Esophagus squamous epithelium (tissue), 5 donors: ENCODE data around the gene BMX. TPM values are rescaled to one million over a fixed set of nuclear protein-coding genes. Genes with fewer than 3 reads are reported as not detected.

ENCODE experiments used
- DNase-seq: peaks from one replicate; lab custom pipeline; 2025; lab: John Stamatoyannopoulos, UW
- H3K27ac ChIP-seq, 4 donors: fragments of 200-600 bp; sonication (generic); one replicate each; pipeline ENCODE4 v1.5.1; 2016 to 2019; ENCODE audit warnings: mild to moderate bottlenecking in 1 of 4
- H3K27me3 ChIP-seq, 4 donors: fragments of 200-600 bp; sonication (generic); 1 replicate in 3 of 4; 2 replicates in 1 of 4; pipeline versions ENCODE4 v1.5.1 to v1.6.0; 2017 to 2021; ENCODE audit warnings: antibody characterized with exemption in 1 of 4
- H3K36me3 ChIP-seq, 3 donors: fragments of 200-600 bp; sonication (generic); one replicate each; pipeline ENCODE4 v1.5.1; 2016 to 2019
- H3K4me1 ChIP-seq, 3 donors: fragments of 200-600 bp; sonication (generic); one replicate each; pipeline ENCODE4 v1.5.1; 2017 to 2019
- H3K4me3 ChIP-seq, 4 donors: fragments of 200-600 bp; sonication (generic); 1 replicate in 3 of 4; 2 replicates in 1 of 4; pipeline ENCODE4 v1.5.1; 2016 to 2019; ENCODE audit warnings: mild to moderate bottlenecking in 2 of 4, moderate library complexity in 1 of 4
- H3K9me3 ChIP-seq, 3 donors: fragments of 200-600 bp; sonication (generic); one replicate each; pipeline ENCODE4 v1.5.1; 2016 to 2019
- POLR2A ChIP-seq, 4 donors: fragments of 450-650 bp; IDR thresholded peaks; one replicate each; pipeline ENCODE4 v1.6.1; 2017; ENCODE audit warnings: antibody characterized with exemption in 4 of 4, mild to moderate bottlenecking in 4 of 4, moderate library complexity in 3 of 4
- WGBS, 2 donors: methylation state at CpG; one replicate each; pipeline ENCODE4 v1.1.5; 2018; 5-methylcytosine and 5-hydroxymethylcytosine counted together
- intact Hi-C: fragments of 100-400 bp; cut with DNase I; formaldehyde crosslinking; loops from one replicate; pipeline ENCODE4 v1.15.0; 2022
- total RNA-seq, 4 donors: library from RNA; depleted of rRNA; stranded (reverse); fragments of >200 nt; gene quantifications; one replicate each; pipeline ENCODE4 v1.1.0, GENCODE V29; 2016
- TF ChIP-seq, protein P1 (sequence below), 6 experiments: fragments of 450-650 bp in 4 of 6; fragments of 200-600 bp in 2 of 6; sonication (generic) in 2 of 6; IDR thresholded peaks; one replicate each; pipeline ENCODE4 v1.5.1; 2016 to 2019; ENCODE audit warnings: antibody characterized with exemption in 6 of 6, mild to moderate bottlenecking in 4 of 6, moderate library complexity in 4 of 6
- donor health status: DM: yes; HTN: yes; CAD: no.

The BMX gene
- total RNA-seq, 4 donors from 2014 or later, result 0.79 to 2.5 (median 1.2) TPM; not detected in 1

DNA sequence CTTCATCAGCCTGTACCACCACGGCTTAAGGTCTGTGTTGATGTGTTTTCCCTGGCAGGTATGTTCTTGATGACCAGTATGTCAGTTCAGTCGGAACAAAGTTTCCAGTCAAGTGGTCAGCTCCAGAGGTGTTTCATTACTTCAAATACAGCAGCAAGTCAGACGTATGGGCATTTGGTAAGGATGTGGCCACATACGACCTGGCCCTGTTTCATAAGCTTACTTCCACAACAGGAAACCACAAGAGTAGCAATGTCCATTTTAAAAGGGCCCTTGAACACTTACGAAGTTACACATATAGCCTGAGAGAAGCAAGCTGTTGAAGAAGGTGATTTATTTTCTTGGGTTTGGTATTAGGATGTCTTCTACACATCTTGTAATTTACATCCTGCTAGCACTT lies 46.1 kb downstream of the BMX start:
- H3K4me1 ChIP-seq, result no peaks in the 10 kb centered on the region
- H3K36me3 ChIP-seq, result no peaks in the 10 kb centered on the region
- no peak for TF ChIP-seq POLR2A (IDR thresholded peaks at IDR 0.05)
- TF ChIP-seq, protein P1, sequence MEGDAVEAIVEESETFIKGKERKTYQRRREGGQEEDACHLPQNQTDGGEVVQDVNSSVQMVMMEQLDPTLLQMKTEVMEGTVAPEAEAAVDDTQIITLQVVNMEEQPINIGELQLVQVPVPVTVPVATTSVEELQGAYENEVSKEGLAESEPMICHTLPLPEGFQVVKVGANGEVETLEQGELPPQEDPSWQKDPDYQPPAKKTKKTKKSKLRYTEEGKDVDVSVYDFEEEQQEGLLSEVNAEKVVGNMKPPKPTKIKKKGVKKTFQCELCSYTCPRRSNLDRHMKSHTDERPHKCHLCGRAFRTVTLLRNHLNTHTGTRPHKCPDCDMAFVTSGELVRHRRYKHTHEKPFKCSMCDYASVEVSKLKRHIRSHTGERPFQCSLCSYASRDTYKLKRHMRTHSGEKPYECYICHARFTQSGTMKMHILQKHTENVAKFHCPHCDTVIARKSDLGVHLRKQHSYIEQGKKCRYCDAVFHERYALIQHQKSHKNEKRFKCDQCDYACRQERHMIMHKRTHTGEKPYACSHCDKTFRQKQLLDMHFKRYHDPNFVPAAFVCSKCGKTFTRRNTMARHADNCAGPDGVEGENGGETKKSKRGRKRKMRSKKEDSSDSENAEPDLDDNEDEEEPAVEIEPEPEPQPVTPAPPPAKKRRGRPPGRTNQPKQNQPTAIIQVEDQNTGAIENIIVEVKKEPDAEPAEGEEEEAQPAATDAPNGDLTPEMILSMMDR (IDR thresholded peaks at IDR 0.05), result no peak
- no peak overlapping the region for H3K4me3 ChIP-seq
- intact Hi-C loops, result no loop called here
- no peak overlapping the region for H3K27ac ChIP-seq
- H3K27me3 ChIP-seq, result peaks cover 0 to 4% (median 0%) of the 10 kb centered on the region in 4 donors
- no peaks in the 10 kb centered on the region for H3K9me3 ChIP-seq
- no peak for DNase-seq
- 64 to 71% methylated on average over 4 to 5 of the region's 5 CpGs for WGBS, 2 donors

DNA sequence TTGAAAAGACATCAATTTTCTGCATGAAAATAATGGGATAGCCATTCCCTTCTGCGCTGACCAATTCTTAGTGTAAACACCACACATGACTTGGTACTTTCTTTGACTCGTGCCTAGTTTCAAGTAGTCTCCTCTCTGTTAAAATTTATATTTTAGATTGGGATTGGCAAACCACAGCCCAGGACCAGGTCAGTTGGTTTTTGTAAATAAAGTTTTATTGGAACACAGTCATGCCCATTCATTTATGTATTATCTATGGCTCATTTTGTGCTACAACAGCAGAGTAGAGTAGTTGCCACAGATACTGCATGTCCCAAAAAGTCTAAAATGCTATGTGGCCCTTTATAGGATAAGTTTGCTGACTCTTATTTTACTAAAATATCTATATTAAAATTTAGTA lies 46.7 kb downstream of the BMX start:
- 71 to 83% methylated on average over 1 to 2 of the region's 2 CpGs for WGBS, 2 donors
- intact Hi-C loops, result no loop called here
- H3K4me3 ChIP-seq, result no peak overlapping the region

DNA sequence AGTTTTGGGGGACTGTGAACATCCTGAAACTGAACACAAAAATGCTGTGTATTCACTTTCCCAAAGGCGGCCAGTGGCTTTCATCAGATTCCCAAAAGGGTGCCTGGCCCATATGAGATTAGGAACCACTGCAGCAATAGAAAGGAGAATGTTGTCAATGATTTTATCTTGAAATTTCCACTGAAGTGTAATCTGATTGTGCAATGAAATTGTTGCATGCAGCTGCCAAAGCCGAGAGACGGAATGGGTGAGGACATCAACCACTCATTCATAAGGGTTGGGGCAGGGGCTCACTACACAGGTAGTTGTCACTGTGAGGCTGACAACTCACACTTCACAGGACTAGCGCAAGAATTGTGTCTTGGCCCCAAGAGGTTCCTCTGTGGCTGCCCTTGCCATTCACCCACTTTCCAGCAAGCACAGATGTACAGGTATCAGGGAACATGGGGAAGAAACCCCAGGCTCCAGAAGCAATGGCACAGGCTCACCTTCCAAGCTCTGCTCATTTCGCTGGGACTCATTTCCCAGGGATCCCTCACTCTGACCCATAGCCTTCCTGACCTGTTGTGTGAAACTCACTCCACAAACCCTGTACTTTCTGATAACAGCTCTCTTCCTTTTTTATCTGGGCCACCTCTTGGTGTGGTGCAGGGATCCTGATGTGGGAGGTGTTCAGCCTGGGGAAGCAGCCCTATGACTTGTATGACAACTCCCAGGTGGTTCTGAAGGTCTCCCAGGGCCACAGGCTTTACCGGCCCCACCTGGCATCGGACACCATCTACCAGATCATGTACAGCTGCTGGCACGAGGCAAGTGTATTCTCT lies 48.8 kb downstream of the BMX start:
- Histone ChIP-seq H3K9me3 (no peaks in the 10 kb centered on the region), H3K4me1 (no peaks in the 10 kb centered on the region), H3K27ac (no peak overlapping the region), H3K4me3 (no peak overlapping the region), H3K36me3 (no peaks in the 10 kb centered on the region), H3K27me3 (peaks cover 0 to 4% (median 0%) of the 10 kb centered on the region in 4 donors)
- intact Hi-C loops, result no loop called here
- 71 to 78% methylated on average over 4 to 5 of the region's 8 CpGs for WGBS, 2 donors
- TF ChIP-seq POLR2A (IDR thresholded peaks at IDR 0.05), result no peak
- TF ChIP-seq, protein P1 (IDR thresholded peaks at IDR 0.05), result no peak
- DNase-seq, result no peak

More for the DNA sequence above, 46.7 kb downstream of the BMX start:
- H3K27me3 ChIP-seq, result peaks cover 0 to 4% (median 0%) of the 10 kb centered on the region in 4 donors
- no peak for TF ChIP-seq POLR2A (IDR thresholded peaks at IDR 0.05)
- TF ChIP-seq, protein P1 (IDR thresholded peaks at IDR 0.05), result no peak
- no peaks in the 10 kb centered on the region for H3K4me1 ChIP-seq
- H3K27ac ChIP-seq, result no peak overlapping the region
- H3K36me3 ChIP-seq, result no peaks in the 10 kb centered on the region
- no peak for DNase-seq
- H3K9me3 ChIP-seq, result no peaks in the 10 kb centered on the region

DNA sequence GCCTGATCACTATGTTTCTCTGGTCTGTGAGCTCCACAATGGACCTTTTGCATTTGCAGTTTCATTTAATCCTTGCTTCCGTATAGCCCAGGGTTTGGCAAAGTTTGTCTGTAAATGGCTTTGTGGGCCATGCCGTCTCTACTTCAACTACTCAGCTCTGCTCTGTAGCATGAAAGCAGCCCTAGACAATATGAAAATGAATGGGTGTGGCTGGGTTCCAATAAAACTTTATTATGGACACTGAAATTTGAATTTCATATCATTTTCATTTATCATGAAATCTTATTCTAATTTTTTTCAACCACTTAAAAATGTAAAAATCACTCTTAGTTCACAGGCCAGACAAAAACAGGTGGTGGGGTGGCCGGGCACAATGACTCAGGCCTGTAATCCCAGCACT lies 58.6 kb downstream of the BMX start:
- TF ChIP-seq, protein P1 (IDR thresholded peaks at IDR 0.05), result no peak
- TF ChIP-seq POLR2A (IDR thresholded peaks at IDR 0.05), result no peak
- intact Hi-C loops, result no loop called here
- H3K27ac ChIP-seq, result no peak overlapping the region
- no peak overlapping the region for H3K4me3 ChIP-seq
- H3K9me3 ChIP-seq, result no peaks in the 10 kb centered on the region
- no peak for DNase-seq
- 61 to 92% methylated on average over 2 to 3 of the region's 3 CpGs for WGBS, 2 donors
- no peaks in the 10 kb centered on the region for H3K27me3 ChIP-seq
- H3K4me1 ChIP-seq, result peaks cover 0 to 4% (median 0%) of the 10 kb centered on the region in 3 donors
- H3K36me3 ChIP-seq, result no peaks in the 10 kb centered on the region

DNA sequence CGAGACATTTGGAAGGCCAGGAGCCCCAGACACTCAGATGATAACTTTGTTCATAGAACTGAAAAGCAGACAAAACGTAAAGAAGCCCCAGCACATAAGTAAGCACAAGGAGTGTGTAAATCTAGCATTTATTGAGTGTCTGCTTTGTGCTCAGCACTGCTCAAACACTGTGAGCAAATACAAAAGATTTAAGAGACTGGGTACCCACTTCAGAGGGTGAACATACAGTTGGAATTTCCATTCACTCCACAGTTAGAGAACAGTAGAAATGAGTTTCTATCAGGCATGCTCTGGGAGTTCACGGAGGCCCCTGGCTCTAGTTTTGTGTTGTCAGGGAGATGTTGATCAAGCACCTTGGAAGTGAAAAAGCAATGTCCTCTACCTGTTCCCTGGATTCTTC lies 60.3 kb downstream of the BMX start:
- Histone ChIP-seq H3K9me3 (no peaks in the 10 kb centered on the region), H3K27ac (no peak overlapping the region), H3K4me3 (no peak overlapping the region), H3K36me3 (no peaks in the 10 kb centered on the region), H3K27me3 (no peaks in the 10 kb centered on the region), H3K4me1 (peaks cover 0 to 10% (median 0%) of the 10 kb centered on the region in 3 donors)
- no peak for DNase-seq
- TF ChIP-seq, protein P1 (IDR thresholded peaks at IDR 0.05), result no peak
- TF ChIP-seq POLR2A (IDR thresholded peaks at IDR 0.05), result no peak
- WGBS, 2 donors, result 66 to 88% methylated on average over 2 to 3 of the region's 3 CpGs
- intact Hi-C loops, result no loop called here
